ENCODE results near the gene SOX5. TPM values are rescaled to one million over a fixed set of nuclear protein-coding genes. Genes with fewer than 3 reads are reported as not detected.
A peak's percentile ranks its signal among the peaks of the same experiment; 100 is the strongest.

The SOX5 gene
- total and polyA plus RNA-seq, 2 of the 8 experiments (the other 6 are each of a cell fraction or from before 2014, with no cell fraction given): 2.2 to 2.6 TPM

GRCh38 chr12:23585782-23586163 lies 363.7 kb downstream of the SOX5 start (continued):
- TF ChIP-seq BACH1 (IDR thresholded peaks at IDR 0.05; ENCODE audit: low read length) (no peak), RNF2 (IDR thresholded peaks at IDR 0.05; ENCODE audit: borderline replicate concordance, low read depth, low read length, missing control alignments, poor library complexity, severe bottlenecking) (no peak), POU5F1 (IDR thresholded peaks at IDR 0.05; ENCODE audit: low read depth, low read length) (peak; percentile 93), KDM5A (IDR thresholded peaks at IDR 0.05; ENCODE audit: low read length) (no peak), YY1 (IDR thresholded peaks at IDR 0.05; ENCODE audit: low read depth, low read length) (peak; percentile 92), CHD1 (IDR thresholded peaks at IDR 0.05; ENCODE audit: low read depth, low read length) (no peak), CTCF (IDR thresholded peaks at IDR 0.05; ENCODE audit: control extremely low read depth in 1 of 3, insufficient read depth in 1 of 3, low read depth in 1 of 3, low read length in 3 of 3) (peak in 1 of 3 experiments; percentile 20; a peak in 1 of 4 replicates), ASH2L (IDR thresholded peaks at IDR 0.05; ENCODE audit: low read length) (peak; percentile 55), SP2 (IDR thresholded peaks at IDR 0.05; ENCODE audit: low read length) (no peak), HDAC6 (IDR thresholded peaks at IDR 0.05; ENCODE audit: low read depth, low read length) (no peak), TAF7 (optimal IDR thresholded peaks at IDR 0.05; ENCODE audit: borderline replicate concordance, low read depth, low read length) (no peak), JUN (IDR thresholded peaks at IDR 0.05; ENCODE audit: low read depth, low read length) (no peak), TEAD4 (IDR thresholded peaks at IDR 0.05; ENCODE audit: low read depth, low read length) (no peak), JUND (IDR thresholded peaks at IDR 0.05; ENCODE audit: low read length) (no peak), CTBP2 (IDR thresholded peaks at IDR 0.05; ENCODE audit: borderline replicate concordance, insufficient read depth, insufficient read length, low read length) (no peak), CREB1 (IDR thresholded peaks at IDR 0.05) (no peak), TBP (IDR thresholded peaks at IDR 0.05; ENCODE audit: low read depth, low read length) (peak; percentile 53), E2F6 (IDR thresholded peaks at IDR 0.05) (no peak), MAX (IDR thresholded peaks at IDR 0.05) (no peak; the same call in 1 of the 2 replicates), CHD2 (IDR thresholded peaks at IDR 0.05; ENCODE audit: low read length) (0 out of 2 replicates have a peak, but pooled peaks have one; percentile 31), RAD21 (IDR thresholded peaks at IDR 0.05 in 1 of 2, conservative IDR thresholded peaks at IDR 0.05 in 1 of 2; ENCODE audit: low read depth in 2 of 2, low read length in 2 of 2) (peak in 1 of 2 experiments; percentile 28; a peak in 1 of 4 replicates)
- TF ChIP-seq, protein P1, sequence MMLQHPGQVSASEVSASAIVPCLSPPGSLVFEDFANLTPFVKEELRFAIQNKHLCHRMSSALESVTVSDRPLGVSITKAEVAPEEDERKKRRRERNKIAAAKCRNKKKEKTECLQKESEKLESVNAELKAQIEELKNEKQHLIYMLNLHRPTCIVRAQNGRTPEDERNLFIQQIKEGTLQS (IDR thresholded peaks at IDR 0.05; ENCODE audit: insufficient read depth, low read depth, low read length): no peak
